ENCODE results near the gene SERP2. TPM values are rescaled to one million over a fixed set of nuclear protein-coding genes. Genes with fewer than 3 reads are reported as not detected.
A peak's percentile ranks its signal among the peaks of the same experiment; 100 is the strongest.

Gene SERP2
- total and polyA plus RNA-seq, 9 of the 15 experiments (the other 6 are each of a cell fraction or from before 2014, with no cell fraction given), result 0.13 TPM; not detected in 8

DNA sequence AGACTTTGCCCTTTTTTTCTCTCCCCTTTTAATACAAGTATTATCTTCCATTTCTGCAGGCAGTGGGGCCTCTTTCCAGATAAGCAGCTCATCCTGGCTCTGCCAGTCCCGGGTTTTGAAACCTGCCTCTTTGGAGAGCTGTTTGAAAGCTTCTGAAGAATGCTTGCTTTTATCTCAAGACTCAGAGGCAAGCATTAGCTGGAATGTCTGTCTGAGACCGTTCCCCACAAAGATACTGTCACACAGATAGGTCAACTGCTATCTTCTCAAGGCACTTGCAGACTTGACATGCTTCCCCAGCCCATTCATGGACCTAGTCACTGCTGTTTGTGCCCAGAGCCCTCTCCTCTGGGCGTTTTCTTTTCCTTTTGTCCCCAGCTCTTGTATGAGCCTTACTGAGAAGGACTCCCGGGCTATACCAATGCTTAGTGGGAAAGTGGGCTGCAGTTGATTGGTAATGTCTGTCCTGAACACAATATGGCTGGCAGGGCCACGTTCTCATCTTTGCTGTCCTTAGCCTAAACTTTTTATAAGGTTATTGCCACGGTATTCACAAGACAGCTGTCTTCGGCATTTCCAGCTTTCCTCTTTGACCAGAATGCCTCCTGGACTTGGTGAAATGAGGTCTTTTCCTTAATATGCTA lies 13.4 kb downstream of the SERP2 start (continued):
- TF ChIP-seq PCBP2 (IDR thresholded peaks at IDR 0.05; ENCODE audit: low read depth, low read length, poor library complexity, severe bottlenecking) (no peak), CHCHD3 (CRISPR knock-in tag; IDR thresholded peaks at IDR 0.05) (no peak), RBM25 (IDR thresholded peaks at IDR 0.05; ENCODE audit: low read depth, low read length, severe bottlenecking) (no peak), ZNF507 (tag; conservative IDR thresholded peaks at IDR 0.05) (no peak), NFATC3 (IDR thresholded peaks at IDR 0.05) (no peak), RBM17 (IDR thresholded peaks at IDR 0.05; ENCODE audit: borderline replicate concordance, low read depth, low read length) (no peak), NUFIP1 (IDR thresholded peaks at IDR 0.05; ENCODE audit: partially characterized antibody) (no peak), MYBL2 (IDR thresholded peaks at IDR 0.05; ENCODE audit: low read depth) (no peak), MYBL2 (CRISPR knock-in tag; IDR thresholded peaks at IDR 0.05; ENCODE audit: borderline replicate concordance) (no peak), ZNF445 (CRISPR knock-in tag; IDR thresholded peaks at IDR 0.05; ENCODE audit: low read depth) (no peak), ZNF239 (CRISPR knock-in tag; IDR thresholded peaks at IDR 0.05) (no peak), ZNF583 (CRISPR knock-in tag; IDR thresholded peaks at IDR 0.05) (no peak), HCFC1 (IDR thresholded peaks at IDR 0.05; ENCODE audit: low read depth, low read length) (no peak), ZBTB7A (IDR thresholded peaks at IDR 0.05; ENCODE audit: borderline replicate concordance, control insufficient read depth, low read depth, low read length) (no peak), HOXB6 (CRISPR knock-in tag; IDR thresholded peaks at IDR 0.05; ENCODE audit: borderline replicate concordance) (no peak), IFI16 (CRISPR knock-in tag; IDR thresholded peaks at IDR 0.05) (no peak), ZBTB17 (CRISPR knock-in tag; IDR thresholded peaks at IDR 0.05) (peak; percentile 98), ZNF165 (CRISPR knock-in tag; IDR thresholded peaks at IDR 0.05; ENCODE audit: borderline replicate concordance) (no peak), LARP7 (IDR thresholded peaks at IDR 0.05) (no peak), FOXA1 (IDR thresholded peaks at IDR 0.05; ENCODE audit: borderline replicate concordance) (no peak), MCM2 (IDR thresholded peaks at IDR 0.05; ENCODE audit: low read depth) (no peak), CREB1 (IDR thresholded peaks at IDR 0.05) (no peak; the same call in 1 of the 2 replicates), CREB1 (CRISPR knock-in tag; IDR thresholded peaks at IDR 0.05) (no peak), ATF1 (CRISPR knock-in tag; IDR thresholded peaks at IDR 0.05) (no peak), ATF1 (tag; IDR thresholded peaks at IDR 0.05) (no peak)
- TF ChIP-seq, protein P1, sequence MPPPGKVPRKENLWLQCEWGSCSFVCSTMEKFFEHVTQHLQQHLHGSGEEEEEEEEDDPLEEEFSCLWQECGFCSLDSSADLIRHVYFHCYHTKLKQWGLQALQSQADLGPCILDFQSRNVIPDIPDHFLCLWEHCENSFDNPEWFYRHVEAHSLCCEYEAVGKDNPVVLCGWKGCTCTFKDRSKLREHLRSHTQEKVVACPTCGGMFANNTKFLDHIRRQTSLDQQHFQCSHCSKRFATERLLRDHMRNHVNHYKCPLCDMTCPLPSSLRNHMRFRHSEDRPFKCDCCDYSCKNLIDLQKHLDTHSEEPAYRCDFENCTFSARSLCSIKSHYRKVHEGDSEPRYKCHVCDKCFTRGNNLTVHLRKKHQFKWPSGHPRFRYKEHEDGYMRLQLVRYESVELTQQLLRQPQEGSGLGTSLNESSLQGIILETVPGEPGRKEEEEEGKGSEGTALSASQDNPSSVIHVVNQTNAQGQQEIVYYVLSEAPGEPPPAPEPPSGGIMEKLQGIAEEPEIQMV (tag; conservative IDR thresholded peaks at IDR 0.05; ENCODE audit: low read depth), result no peak
- TF ChIP-seq, protein P2, sequence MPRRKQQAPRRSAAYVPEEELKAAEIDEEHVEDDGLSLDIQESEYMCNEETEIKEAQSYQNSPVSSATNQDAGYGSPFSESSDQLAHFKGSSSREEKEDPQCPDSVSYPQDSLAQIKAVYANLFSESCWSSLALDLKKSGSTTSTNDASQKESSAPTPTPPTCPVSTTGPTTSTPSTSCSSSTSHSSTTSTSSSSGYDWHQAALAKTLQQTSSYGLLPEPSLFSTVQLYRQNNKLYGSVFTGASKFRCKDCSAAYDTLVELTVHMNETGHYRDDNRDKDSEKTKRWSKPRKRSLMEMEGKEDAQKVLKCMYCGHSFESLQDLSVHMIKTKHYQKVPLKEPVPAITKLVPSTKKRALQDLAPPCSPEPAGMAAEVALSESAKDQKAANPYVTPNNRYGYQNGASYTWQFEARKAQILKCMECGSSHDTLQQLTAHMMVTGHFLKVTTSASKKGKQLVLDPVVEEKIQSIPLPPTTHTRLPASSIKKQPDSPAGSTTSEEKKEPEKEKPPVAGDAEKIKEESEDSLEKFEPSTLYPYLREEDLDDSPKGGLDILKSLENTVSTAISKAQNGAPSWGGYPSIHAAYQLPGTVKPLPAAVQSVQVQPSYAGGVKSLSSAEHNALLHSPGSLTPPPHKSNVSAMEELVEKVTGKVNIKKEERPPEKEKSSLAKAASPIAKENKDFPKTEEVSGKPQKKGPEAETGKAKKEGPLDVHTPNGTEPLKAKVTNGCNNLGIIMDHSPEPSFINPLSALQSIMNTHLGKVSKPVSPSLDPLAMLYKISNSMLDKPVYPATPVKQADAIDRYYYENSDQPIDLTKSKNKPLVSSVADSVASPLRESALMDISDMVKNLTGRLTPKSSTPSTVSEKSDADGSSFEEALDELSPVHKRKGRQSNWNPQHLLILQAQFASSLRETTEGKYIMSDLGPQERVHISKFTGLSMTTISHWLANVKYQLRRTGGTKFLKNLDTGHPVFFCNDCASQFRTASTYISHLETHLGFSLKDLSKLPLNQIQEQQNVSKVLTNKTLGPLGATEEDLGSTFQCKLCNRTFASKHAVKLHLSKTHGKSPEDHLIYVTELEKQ (CRISPR knock-in tag; IDR thresholded peaks at IDR 0.05), result no peak

Data from K562 (cell line).